ENCODE data around the gene ERC1.
"Not testable (repeated sequence)": the region's sequence is repeated elsewhere in the genome, so short reads cannot be mapped to it uniquely, and the experiment has no call there.

The ERC1 gene

DNA sequence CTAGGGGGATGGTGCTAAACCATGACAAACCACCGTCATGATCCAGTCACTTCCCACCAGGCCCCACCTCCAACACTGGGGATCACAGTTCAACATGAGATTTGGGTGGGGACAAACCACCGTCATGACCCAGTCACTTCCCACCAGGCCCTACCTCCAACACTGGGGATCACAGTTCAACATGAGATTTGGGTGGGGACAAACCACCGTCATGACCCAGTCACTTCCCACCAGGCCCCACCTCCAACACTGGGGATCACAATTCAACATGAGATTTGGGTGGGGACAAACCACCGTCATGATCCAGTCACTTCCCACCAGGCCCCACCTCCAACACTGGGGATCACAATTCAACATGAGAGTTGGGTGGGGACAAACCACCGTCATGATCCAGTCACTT, 207.8 kb downstream of the ERC1 start:
- not testable (repeated sequence) for DNase-seq

DNA sequence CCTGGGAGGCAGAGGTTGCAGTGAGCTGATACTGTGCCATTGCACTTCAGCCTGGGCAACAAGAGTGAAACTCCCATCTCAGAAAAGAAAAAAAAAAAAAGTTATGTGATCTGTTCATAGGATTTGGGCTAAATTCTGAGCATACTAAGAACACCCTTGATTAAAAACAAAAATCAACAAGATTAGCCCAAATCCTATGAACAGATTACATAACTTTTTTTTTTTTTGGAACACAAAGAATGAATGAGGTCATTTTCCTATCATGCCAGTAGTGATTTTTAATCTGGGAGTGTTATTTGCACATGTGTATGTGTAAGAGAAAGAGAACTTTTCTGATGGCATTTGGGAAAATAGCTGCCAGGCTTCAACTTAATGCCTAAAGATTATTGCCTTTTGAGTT, 208.7 kb downstream of the ERC1 start:
- DNase-seq, result no peak

DNA sequence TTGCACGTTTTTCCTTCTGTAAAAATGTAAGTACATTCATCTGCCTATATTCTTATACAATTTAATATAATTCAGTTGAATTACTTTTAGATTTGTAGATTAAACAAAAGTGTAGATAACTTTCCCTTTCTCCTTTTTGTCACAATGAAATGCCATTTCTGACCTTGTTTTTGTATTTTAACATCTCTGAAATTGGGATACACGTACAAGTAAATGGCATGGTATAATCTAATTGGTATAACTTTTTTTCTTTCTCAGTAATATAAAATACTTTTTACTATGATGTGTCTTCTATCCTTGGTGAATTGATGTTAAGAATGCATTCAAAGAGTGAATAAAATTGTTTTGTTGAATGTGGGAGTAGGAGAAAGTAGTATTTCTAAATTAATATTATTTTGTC, 210.0 kb downstream of the ERC1 start:
- no peak for DNase-seq

DNA sequence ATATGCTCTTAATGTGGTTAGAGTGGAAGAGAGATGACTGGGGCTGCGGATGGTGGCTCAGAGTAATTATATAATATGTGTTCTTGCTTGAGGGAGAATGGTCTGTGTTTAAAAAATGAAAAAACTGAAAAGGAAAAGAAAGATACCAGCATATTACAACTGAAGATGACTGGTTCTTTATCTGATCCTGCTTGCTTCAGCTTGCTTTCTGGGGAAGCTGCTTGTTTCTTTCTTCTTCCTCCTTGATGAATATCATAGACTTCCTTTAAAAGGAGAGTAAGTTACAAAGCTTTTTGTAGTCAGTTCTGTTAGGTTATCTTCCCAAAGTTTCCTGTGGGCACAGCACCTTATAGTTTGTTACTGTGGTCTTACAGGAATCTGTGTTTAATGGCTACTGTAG, 210.9 kb downstream of the ERC1 start:
- no peak for DNase-seq

DNA sequence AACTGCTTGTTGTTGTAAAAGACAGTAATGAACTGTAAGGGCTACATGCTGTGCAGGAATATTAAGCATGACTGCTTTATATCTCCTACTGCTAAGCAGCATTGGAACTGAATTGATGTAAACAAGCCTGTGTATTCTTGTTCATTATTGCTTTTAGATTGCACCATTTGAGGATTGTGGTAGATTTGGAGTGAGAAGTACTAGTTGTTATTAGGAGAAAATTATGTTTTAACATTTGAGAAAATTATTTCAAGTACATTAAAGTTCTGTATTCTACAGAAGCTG, 212.7 kb downstream of the ERC1 start:
- DNase-seq, result no peak

DNA sequence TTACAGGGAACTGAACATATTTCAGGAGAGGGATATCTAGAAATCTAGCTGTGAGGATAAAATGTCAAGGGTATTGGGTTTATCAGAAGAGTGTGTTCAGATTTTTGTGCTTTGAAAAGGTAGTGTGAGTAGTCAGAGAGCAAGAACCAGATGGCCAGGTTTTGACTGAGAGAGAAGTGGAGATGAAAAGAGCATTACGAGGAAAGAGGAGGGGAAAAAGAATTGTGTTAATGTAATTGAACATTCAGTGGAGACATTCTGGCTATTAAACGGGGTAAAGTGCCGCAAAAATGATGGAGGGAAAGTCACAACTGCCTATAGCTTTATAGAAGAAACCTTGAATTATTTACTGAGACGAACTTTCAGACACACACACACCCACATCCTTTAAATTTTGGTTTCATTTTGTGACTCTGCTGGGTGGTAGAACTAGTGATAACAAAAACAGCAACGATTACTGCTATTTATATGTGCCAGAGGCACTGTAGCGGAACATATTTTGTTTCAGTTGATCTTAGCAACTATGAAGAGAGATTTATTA, 213.6 kb downstream of the ERC1 start:
- DNase-seq, result peak; percentile 23

DNA sequence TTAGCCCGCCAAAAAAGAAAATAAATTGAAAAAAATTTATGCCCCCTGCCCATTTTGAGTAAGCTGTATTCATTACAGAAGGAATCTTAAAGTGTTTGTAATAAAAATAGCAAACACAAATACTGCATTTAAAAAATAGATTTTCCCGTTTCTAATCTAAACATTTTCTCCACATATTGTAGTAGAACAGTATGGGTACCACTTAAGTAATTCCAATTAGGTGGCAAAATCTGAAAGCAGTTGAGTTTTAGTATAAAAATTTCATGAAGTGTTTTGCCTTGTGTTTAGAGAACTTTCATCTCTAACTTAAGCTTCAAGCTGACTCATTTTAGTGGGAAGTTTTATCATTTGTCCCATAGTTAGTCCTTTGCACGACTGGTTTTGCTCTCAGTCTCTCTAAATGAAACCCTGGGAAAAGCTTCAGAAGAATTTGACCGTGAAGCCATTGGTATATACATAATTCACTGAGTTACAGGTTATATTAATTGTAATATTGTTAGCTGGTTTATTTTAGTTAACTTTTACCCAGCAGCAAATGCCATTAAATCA, 214.6 kb downstream of the ERC1 start:
- DNase-seq, result no peak

DNA sequence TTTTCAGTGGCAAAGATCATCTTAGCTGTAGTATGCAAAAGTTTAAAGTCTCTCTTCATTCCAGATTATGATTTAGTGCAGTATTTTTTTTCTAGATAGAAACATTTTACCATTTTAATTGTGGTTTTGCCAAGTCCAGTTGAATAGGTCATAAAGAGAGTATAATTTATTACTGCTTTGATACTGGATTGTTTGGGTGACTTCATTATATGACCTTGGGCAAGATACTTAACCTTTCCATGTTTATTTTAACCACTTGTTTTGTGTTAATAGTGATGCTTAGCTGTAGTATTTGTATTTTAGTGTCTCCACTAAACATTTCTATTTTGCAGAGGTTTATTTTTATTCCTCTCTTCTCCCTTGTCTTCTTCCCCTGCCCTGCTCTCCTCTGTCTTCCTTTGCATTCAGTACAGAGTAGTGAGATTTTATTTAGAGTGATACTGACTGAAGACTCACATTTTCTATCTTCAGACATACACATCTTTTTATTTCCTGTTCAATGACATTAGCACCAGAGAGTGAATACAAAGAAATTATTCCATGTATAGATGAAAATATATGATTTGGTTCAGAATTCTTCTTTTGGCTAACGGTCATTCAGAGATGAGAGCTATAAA, 215.2 kb downstream of the ERC1 start:
- no peak for DNase-seq

DNA sequence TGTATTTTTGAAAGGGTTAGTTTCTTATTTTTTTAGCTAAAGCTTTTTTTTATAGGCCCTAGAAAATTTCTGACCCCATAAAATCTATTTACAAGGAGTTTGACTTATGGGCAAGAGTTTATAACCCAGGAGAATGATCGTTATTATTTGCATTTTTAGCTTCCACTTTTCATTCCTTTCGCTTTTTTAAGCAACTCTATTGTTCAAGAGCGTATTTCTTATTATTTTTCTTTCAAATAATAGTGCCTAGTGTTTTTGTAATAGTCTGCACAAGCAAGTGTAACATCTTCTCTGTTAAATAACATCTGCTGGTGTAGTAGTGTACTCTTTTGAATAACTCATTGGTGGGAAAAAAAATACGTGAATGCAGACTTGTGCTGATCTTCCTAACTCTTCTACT, 216.3 kb downstream of the ERC1 start:
- DNase-seq, result no peak

DNA sequence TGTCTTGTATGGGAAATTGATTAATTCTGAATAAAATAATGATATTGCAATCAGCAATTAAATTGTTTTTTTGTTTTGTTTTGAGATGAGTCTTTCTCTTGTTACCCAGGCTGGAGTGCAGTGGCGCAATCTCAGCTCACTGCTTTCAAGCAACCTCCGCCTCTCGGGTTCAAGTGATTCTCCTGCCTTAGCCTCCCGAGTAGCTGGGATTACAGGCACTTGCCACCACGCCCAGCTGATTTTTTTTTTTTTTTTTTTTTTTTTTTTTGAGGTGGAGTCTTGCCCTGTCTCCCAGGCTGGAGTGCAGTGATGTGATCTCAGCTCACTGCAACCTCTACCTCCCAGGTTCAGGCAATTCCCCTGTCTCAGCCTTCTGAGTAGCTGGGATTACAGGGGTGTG, 217.7 kb downstream of the ERC1 start:
- not testable (repeated sequence) for DNase-seq

DNA sequence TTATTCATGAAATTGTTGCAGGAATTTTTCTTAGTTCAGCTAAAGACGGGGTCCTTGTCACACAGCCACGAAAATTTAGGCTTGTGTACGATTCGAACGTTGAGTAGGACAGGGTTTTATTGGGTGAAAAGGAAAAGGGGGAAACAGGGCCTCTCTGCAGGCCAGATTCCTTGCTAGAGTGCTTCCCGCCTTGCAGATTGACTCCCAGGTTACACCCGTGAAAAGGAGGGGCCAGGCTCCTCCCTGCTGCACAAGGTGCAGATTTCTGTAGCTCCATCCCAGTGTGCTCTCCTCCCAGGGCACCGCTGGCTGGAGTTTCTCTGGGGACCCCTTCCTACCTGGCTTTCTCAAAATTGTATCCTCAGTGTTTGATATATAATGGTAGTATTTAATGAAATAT, 221.5 kb downstream of the ERC1 start:
- no peak for DNase-seq

DNA sequence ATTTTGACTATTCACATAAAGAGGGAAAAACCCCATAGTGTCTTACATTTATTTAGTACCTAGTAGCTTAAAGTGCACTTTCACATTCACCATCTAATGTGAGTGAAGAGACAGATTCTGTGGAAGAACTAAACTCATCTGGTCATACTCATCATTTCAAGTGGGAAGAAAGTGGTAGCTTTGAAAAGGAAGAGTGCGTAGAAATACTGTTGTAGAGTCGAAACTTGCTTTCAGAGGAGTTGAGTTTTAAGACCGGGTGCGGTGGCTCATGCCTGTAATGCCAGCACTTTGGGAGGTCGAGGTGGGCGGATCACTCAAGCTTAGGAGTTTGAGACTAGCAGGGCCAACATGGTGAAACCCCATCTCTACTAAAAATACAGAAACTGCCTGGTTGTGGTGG, 222.2 kb downstream of the ERC1 start:
- DNase-seq, result no peak

DNA sequence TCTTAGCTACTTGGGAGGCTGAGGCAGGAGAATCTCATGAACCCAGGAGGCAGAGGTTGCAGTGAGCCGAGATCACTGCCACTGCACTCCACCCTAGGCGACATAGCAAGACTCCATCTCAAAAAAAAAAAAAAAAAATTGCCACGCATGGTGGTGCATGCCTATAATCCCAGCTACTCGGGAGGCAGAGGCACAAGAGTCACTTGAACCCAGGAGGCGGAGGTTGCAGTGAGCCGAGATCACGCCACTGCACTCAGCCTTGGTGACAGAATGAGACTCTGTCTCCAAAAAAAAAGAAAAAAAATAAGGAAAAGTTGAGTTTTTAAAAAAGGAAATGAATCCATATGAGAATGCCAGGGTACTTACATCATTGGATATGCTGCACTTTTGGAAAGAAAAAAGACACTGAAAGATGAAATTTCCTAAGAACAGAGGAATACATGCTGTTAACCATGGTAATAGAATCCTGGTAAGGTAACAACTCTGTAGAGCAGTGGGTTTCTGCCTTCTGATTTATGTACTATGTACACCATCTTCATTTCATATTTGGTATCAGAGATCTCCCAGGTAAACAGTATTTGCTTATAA, 222.7 kb downstream of the ERC1 start:
- no peak for DNase-seq

DNA sequence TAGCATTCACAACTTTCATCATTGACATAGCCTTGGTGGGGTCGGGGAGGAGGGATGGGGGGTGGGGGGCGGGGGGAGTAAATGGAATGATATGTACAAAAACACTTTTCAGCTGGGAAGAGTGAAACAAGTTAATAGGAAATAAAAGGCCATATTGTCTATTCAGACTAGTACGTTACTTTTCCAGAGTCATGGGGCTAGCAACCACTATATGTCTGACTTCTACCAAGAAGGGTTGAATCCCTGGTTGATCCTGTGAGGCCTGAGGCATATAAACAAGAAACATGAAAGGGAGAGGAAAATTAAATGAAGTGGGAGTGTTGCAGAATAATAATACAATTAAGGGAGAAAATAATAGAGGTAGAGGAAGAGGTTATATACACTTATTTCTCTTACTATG, 225.5 kb downstream of the ERC1 start:
- no peak for DNase-seq

DNA sequence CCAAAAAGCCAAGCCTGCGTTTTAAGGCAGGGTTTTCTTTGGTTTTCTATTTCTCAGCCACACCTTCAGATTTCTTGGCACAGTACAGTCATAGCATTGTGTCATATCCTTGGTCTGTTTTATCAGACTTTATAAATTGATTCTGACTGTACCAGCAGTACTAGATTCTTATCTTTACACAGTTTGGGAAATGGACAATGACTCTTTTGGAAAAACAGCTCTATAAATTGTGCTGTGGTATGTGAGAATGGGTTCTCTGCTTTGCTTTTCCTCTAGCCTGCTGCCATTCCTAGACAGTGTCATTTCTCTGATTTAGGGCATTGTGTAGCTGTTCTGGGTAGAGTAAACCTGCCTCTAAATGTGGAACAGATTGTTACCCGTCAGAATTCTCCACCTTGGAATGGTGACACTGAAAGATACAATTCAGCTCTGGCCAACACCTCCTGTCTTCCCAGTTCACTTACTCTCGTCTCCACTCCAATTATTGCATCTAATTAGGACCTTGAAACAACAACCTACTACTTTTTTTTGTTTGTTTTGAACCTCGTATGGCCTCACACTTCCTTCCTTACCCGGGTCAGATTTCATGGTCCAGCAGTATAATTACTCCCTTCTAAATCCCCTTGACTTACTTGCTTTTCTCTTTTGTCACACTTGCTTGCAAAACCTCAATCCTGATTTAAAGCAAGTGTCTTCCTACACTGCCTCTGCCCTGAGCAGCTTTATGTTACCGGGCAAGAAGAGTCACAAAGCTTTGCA, 226.3 kb downstream of the ERC1 start:
- no peak for DNase-seq

DNA sequence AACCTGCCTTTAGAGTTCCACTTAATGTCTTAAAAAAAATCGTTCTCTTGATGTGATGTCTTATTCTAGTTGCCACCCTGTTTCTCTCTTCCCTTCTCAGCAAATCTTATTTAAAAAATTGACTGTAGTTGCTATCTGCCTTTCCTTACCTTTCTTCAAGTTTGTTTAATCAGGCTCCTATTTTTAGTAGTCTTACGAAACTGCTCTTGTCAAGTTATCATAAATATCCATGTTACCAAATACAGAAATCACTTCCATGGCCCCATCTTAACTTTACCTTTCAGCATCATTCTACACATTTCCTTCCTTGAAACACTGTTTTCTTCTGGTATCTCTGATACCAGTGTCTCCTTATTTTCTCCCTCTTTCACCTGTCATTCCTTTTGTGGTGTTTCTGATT, 227.3 kb downstream of the ERC1 start:
- no peak for DNase-seq

DNA sequence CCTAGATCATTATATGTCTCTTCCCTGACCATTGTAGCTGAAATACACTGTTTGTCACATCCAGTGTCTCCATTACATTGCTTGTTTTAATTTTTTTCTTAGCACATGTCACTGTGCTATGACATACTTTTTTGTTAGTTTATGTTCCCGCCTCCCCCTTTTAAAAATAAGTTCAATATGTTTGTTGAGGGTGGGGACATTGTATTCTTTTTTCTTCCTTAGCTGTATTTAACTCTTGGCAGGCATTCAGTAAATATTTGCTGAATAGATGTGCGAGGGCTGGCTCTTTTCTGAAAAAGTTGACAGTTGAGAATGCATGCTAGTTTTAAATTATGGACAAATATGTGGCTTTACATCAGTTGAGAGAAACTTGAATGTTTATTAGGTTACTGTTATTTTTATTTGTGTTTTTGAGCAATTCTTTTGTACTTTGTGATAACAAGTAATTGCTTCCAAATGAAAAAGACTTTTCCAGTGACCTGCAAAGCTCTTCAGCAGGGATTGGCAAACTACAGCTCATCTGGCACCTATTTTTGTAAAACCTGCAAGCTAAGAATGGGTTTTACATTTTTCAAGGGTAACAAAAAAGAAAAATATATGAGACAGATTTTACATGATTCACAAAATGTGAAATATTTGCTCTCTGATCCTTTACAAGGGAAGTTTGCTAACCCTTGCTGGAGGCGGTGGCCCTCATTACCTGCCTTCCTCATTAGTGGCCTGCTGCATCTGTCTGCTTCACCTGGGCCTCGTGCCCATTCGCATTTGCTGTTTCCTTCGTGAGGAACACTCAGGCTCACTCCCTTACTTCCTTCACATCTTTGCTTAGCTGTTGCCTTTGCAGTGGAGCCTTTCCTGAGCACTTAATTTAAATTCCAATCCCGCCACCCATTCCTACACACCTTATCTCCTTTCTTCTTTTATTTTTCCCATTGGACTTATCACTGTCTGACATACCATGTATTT, 229.4 kb downstream of the ERC1 start:
- no peak for DNase-seq

DNA sequence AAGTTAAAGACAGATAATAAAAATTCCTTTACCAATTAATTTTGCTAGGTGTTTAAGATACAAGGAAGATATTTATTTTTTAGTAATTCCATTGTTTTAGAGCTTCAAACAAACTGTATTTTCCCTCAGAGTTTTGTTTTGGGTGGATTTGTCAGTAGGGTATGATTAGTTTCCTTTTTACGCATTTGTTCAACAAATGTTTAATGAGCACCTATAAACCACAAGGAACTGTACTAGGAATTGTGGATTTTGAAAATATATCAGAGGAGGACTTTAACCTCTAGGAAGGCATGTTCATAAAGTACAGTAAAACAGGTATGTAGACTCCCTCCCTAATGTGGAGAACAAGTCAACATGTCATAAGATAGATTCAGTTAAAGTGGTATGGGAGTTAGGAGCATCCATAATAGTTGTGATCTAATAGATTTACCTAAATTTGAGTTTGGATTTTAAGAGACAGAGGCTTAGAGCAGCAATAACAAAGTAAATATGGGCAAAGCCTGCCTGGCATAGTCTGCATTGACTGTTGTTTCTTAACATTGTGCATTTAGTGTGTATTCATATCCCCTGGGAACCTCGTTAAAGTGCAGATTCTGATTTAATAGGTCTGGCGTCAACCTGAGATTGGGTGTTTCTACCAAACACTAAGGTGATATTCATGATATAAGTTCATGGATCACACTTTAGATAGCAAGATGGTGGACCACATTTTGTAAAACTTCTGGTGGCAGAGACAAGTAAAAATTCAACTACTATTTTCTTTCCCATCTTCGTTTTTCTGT, 232.0 kb downstream of the ERC1 start:
- DNase-seq, result no peak

DNA sequence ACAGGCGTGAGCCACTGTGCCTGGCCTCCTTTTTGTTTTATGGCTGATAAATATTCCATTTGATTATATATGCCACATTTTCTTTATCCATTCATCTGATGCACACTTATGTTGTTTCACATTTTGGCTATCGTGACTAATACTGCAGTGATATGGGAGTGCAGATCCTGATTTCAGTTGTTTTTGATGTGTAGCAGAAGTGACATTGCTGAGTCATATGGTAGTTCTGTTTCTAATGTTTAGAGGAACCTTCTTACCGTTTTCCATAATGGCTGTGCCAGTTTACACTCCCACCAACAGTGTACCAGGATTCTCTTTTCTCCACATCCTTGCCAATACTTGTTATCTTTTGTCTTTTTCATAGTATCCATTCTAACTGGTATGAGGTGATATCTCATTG, 235.9 kb downstream of the ERC1 start:
- no peak for DNase-seq

DNA sequence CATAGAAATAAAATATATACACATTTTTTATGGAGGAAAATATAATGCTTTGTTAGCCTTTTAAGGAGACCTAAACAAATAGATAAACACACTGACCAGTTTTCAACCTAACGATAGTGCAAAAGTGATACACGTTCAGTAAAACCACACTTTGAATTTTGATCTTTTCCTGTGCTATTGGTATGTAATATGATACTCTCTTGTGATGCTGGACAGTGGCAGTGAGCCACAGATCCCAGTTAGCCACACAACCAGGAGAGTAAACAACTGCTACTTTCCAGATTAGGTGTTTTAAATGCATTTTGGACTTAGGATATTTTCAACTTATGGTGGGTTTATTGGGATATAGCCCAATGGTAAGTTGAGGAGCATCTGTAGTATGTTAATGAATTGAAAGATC, 243.1 kb downstream of the ERC1 start:
- DNase-seq, result no peak

DNA sequence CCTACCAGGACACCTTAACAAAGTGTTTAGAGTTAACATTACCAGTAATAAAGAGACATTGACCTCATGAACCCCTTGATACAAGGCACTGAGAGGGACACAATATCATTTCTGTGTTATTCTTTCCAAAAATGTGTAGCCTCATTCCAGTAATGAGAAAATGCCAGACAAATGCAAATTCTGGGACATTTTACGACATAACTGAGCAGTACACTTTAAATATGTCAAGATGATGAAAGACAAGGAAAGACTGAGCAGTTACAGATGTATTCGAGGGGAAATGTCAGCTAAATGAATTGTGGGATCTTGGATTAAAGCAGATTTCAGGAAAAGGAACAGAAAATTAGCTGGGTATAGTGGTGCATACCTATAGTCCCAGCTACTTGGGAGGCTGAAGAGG, 255.6 kb downstream of the ERC1 start:
- no peak for DNase-seq

DNA sequence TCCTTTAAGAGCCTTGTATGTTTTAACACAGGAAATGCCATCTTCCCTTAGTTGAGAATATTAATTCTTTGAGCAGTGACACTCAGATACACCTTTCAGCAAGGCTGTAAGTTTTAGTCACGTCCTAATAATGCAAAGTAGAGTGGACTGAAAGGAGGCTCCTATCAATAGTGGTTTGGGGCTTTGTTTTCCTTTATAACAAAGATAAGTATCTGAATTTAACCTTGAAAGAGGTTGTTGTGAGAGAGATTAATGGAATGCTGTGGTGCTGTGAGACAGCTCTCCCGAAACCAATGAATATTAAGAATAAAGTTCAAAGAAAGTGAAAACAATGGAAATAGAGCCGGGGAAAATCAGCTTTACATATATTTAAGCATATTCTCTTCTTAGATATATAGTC, 259.6 kb downstream of the ERC1 start:
- no peak for DNase-seq
